NT2/D1 (cell line): Measurements from ENCODE around the gene CMBL.

Experiments used
- YY1 ChIP-seq: IDR thresholded peaks from 2 replicates; pipeline ENCODE4 v1.6.1; 2011; ENCODE audit not compliant: insufficient read length, insufficient read depth
- ZNF274 ChIP-seq: IDR thresholded peaks from 2 replicates; pipeline ENCODE4 v1.6.1; 2011; ENCODE audit warnings: mild to moderate bottlenecking, low read depth, low read length

DNA sequence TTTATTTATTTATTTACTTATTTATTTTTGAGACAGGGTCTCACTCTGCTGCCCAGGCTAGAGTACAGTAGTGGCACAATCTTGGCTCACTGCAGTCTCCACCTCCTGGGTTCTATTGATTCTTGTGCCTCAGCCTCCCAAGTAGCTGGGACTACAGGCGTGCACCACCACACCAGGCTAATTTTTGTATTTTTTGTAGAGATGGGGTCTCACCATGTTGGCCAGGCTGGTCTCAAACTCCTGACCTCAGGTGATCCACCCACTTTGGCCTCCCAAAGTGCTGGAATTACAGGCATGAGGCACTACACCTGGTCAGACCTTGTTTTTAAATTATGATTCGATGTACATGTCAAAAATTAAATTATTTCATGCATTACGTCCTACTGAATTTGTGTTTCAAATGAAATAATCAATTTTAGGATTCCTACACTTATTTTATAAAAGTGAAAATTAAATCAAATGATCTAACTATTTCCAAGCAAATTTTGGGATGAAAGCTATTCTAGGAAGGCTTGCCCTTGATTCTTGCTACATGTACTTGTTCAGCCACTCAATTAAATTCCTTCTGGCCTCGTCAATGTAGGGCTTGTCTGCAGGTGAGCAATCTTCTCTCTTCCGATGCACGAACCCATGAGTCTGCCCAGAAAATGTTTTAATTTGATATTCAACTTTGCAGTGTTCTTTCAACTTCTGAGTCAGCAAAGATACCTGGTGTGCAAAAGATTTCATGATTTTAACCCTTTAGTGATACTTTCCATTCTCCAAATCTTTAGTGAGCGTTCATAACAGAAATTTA, 27.6 kb downstream of the CMBL start:
- TF ChIP-seq YY1 (no peak), ZNF274 (no peak)
